Measurements from ENCODE around the gene FOXRED2. TPM values are rescaled to one million over a fixed set of nuclear protein-coding genes. Genes with fewer than 3 reads are reported as not detected.
"Not testable (repeated sequence)": the region's sequence is repeated elsewhere in the genome, so short reads cannot be mapped to it uniquely, and the experiment has no call there.

The FOXRED2 gene
- total RNA-seq, 2 donors from 2014 or later: 3.7 to 5.7 TPM

GRCh38 chr22:36528341-36528740 lies 21.5 kb upstream of the FOXRED2 start:
- TF ChIP-seq CTCF (IDR thresholded peaks at IDR 0.05): no peak
- Histone ChIP-seq H3K27me3 (no peaks in the 10 kb centered on the region), H3K9me3 (no peaks in the 10 kb centered on the region), H3K4me1 (peaks cover 0 to 23% of the 10 kb centered on the region in 2 donors), H3K36me3 (peaks cover 36% of the 10 kb centered on the region), H3K27ac (peak overlapping the region; percentile 88 to 92), H3K4me3 (peak overlapping the region; percentile 73 to 76)
- no peak for DNase-seq (ENCODE audit: low spot score)

- Histone ChIP-seq H3K4me1 (peaks cover 0 to 8% of the 10 kb centered on the region in 2 donors), H3K27ac (no peak overlapping the region), H3K27me3 (no peaks in the 10 kb centered on the region), H3K36me3 (peaks cover 93% of the 10 kb centered on the region), H3K9me3 (no peaks in the 10 kb centered on the region), H3K4me3 (no peak overlapping the region)
- DNase-seq (ENCODE audit: low spot score): no peak
- TF ChIP-seq CTCF (IDR thresholded peaks at IDR 0.05): no peak
These were observed 15.8 kb upstream of the FOXRED2 start for GRCh38 chr22:36522662-36523061.

- TF ChIP-seq CTCF (IDR thresholded peaks at IDR 0.05): no peak
These were observed 13.6 kb upstream of the FOXRED2 start for GRCh38 chr22:36520423-36520822.

GRCh38 chr22:36519906-36520305 lies 13.1 kb upstream of the FOXRED2 start:
- DNase-seq (ENCODE audit: low spot score); H3K4me1 ChIP-seq; H3K27me3 ChIP-seq; H3K27ac ChIP-seq; H3K9me3 ChIP-seq; H3K4me3 ChIP-seq: not testable (repeated sequence)
- peaks cover 100% of the 10 kb centered on the region for H3K36me3 ChIP-seq

More at GRCh38 chr22:36520423-36520822, 13.6 kb upstream of the FOXRED2 start:
- H3K27me3 ChIP-seq: no peaks in the 10 kb centered on the region
- H3K4me3 ChIP-seq: no peak overlapping the region
- no peaks in the 10 kb centered on the region for H3K9me3 ChIP-seq
- H3K27ac ChIP-seq: no peak overlapping the region
- H3K4me1 ChIP-seq: no peaks in the 10 kb centered on the region
- DNase-seq (ENCODE audit: low spot score): no peak
- H3K36me3 ChIP-seq: peaks cover 100% of the 10 kb centered on the region

GRCh38 chr22:36514766-36515165 lies 7.9 kb upstream of the FOXRED2 start:
- Histone ChIP-seq H3K27me3 (no peaks in the 10 kb centered on the region), H3K36me3 (peaks cover 93% of the 10 kb centered on the region)

GRCh38 chr22:36512991-36513390 lies 6.2 kb upstream of the FOXRED2 start:
- no peak for TF ChIP-seq CTCF (IDR thresholded peaks at IDR 0.05)
- no peak overlapping the region for H3K4me3 ChIP-seq
- peaks cover 75% of the 10 kb centered on the region for H3K36me3 ChIP-seq
- H3K27ac ChIP-seq: no peak overlapping the region
- no peak for DNase-seq (ENCODE audit: low spot score)
- H3K9me3 ChIP-seq: no peaks in the 10 kb centered on the region
- no peaks in the 10 kb centered on the region for H3K27me3 ChIP-seq
- H3K4me1 ChIP-seq: no peaks in the 10 kb centered on the region

More at GRCh38 chr22:36514766-36515165, 7.9 kb upstream of the FOXRED2 start:
- no peak overlapping the region for H3K27ac ChIP-seq
- H3K9me3 ChIP-seq: no peaks in the 10 kb centered on the region
- H3K4me3 ChIP-seq: no peak overlapping the region
- no peaks in the 10 kb centered on the region for H3K4me1 ChIP-seq
- DNase-seq (ENCODE audit: low spot score): no peak
- no peak for TF ChIP-seq CTCF (IDR thresholded peaks at IDR 0.05)
